ENCODE measurements around the gene CCDC107. TPM values are rescaled to one million over a fixed set of nuclear protein-coding genes. Genes with fewer than 3 reads are reported as not detected.

Gene CCDC107
- total RNA-seq, 1 experiment from 2014 or later: 12.0 TPM

- no peak overlapping the region for H3K27ac ChIP-seq (ENCODE audit: insufficient read length, low read depth, low read length)
- no peak overlapping the region for H2BK15ac ChIP-seq (ENCODE audit: low read depth, low read length)
- H2AK5ac ChIP-seq (ENCODE audit: insufficient read length, low read length): no peak overlapping the region
- no peak for TF ChIP-seq CTCF (conservative IDR thresholded peaks at IDR 0.05)
- no peak overlapping the region for H4K5ac ChIP-seq (ENCODE audit: insufficient read length, low read depth, low read length)
- H3K9me3 Mint-ChIP-seq: no peaks in the 10 kb centered on the region; a peak in 2 of 5 replicates
- no peak overlapping the region for H3K23ac ChIP-seq (ENCODE audit: insufficient read length, low read depth, low read length)
- no peaks in the 10 kb centered on the region for H3K79me1 ChIP-seq (ENCODE audit: insufficient read depth, low read depth, low read length, poor library complexity, severe bottlenecking)
- H3K4ac ChIP-seq (ENCODE audit: low read depth, low read length): no peak overlapping the region
- H3T11ph ChIP-seq (ENCODE audit: low read length): no peak overlapping the region
- H3K27me3 ChIP-seq (ENCODE audit: insufficient read depth, low read length): 0 out of 2 replicates have a peak, but pooled peaks cover under 1% of the 10 kb centered on the region
- peaks cover 3 to 8% of the 10 kb centered on the region in 2 experiments; a peak in 3 of 4 replicates for H3K4me1 Mint-ChIP-seq
- WGBS (ENCODE audit: extremely low coverage, insufficient read length, low lambda C conversion rate): no CpG with 5 or more reads among the region's 13 CpGs
- no peak overlapping the region for H4K91ac ChIP-seq (ENCODE audit: insufficient read length, low read depth, low read length)
- H3K23me2 ChIP-seq (ENCODE audit: insufficient read length, low read depth, low read length, poor library complexity, severe bottlenecking): peaks cover 8% of the 10 kb centered on the region
- no peak for DNase-seq
- H3K36me3 Mint-ChIP-seq (ENCODE audit: insufficient read depth in 1 of 3, low read depth in 3 of 3): peaks cover 9 to 25% (median 21%) of the 10 kb centered on the region in 3 experiments; a peak in 6 of 7 replicates
- H3K79me2 ChIP-seq (ENCODE audit: insufficient read depth, low read length): no peaks in the 10 kb centered on the region
- no peak overlapping the region for H3K14ac ChIP-seq (ENCODE audit: insufficient read depth, low read length)
- H3K18ac ChIP-seq (ENCODE audit: insufficient read length, low read depth, low read length): no peak overlapping the region
- H2BK120ac ChIP-seq (ENCODE audit: low read depth, low read length, poor library complexity, severe bottlenecking): no peak overlapping the region
- H3K4me1 ChIP-seq (ENCODE audit: insufficient read depth, low read length): no peaks in the 10 kb centered on the region
- H4K20me1 ChIP-seq (ENCODE audit: control insufficient read depth, insufficient read depth, insufficient read length): no peaks in the 10 kb centered on the region
- no peak overlapping the region for H3K27ac Mint-ChIP-seq
- H3K56ac ChIP-seq (ENCODE audit: insufficient read length, low read depth, low read length): no peak overlapping the region
- H3K9ac ChIP-seq (ENCODE audit: extremely low read depth, insufficient read length, low read length): no peak overlapping the region
- no peak overlapping the region for H4K8ac ChIP-seq (replicated peaks; ENCODE audit: insufficient read length, low read depth, low read length)
- H2BK20ac ChIP-seq (ENCODE audit: low read depth, low read length, poor library complexity, severe bottlenecking): no peak overlapping the region
- H3K9me3 ChIP-seq (ENCODE audit: control insufficient read depth, low read depth, low read length): no peaks in the 10 kb centered on the region
- no peak overlapping the region for H2BK12ac ChIP-seq (ENCODE audit: insufficient read length, low read depth, low read length)
- H2AFZ ChIP-seq (ENCODE audit: low read length): no peak overlapping the region
- no peak overlapping the region for H3K4me3 Mint-ChIP-seq
- H3K27me3 Mint-ChIP-seq (ENCODE audit: low read depth): peaks cover 4% of the 10 kb centered on the region
- no peak overlapping the region for H2BK5ac ChIP-seq (ENCODE audit: insufficient read length, low read length)
- no peak overlapping the region for H3K4me2 ChIP-seq (ENCODE audit: insufficient read depth, insufficient read length, low read length)
These were observed 48.3 kb upstream of the CCDC107 start for GRCh38 chr9:35609820-35610163.

All from H9 (cell line).